ENCODE measurements around the gene TMEM218. TPM values are rescaled to one million over a fixed set of nuclear protein-coding genes. Genes with fewer than 3 reads are reported as not detected.

The TMEM218 gene
- total RNA-seq, 1 donor from 2014 or later: 23.9 TPM

- DNase-seq: no peak
These were observed 59.4 kb downstream of the TMEM218 start for GRCh38 chr11:125052047-125052446.

GRCh38 chr11:125049164-125049792 is 62.1 kb downstream of the TMEM218 start:
- no peak for DNase-seq

Other genes starting within 250 kb of the TMEM218 start
- 4.2 TPM for gene ROBO3, start 246.2 kb downstream of the TMEM218 start, total RNA-seq
- 3.6 TPM for gene ROBO4, start 213.8 kb downstream of the TMEM218 start, total RNA-seq
- gene HEPN1, start 192.4 kb downstream of the TMEM218 start, total RNA-seq: not detected
- gene HEPACAM, start 175.6 kb downstream of the TMEM218 start, total RNA-seq: 12.6 TPM
- gene CCDC15, start 157.4 kb downstream of the TMEM218 start, total RNA-seq: 2.5 TPM
- gene SLC37A2, start 48.3 kb downstream of the TMEM218 start, total RNA-seq: 3.4 TPM
- gene PKNOX2, start 53.1 kb upstream of the TMEM218 start, total RNA-seq: 5.3 TPM